H1 (cell line): ENCODE data around the gene SERPINB6. TPM values are rescaled to one million over a fixed set of nuclear protein-coding genes. Genes with fewer than 3 reads are reported as not detected.

Experiments used
- ASH2L ChIP-seq: fragments of 200-600, 300-600 bp; sonication (generic); IDR thresholded peaks from one replicate; pipeline ENCODE4 v1.7.1; 2017; ENCODE audit warnings: low read length
- CTBP2 ChIP-seq: IDR thresholded peaks from 2 replicates; pipeline ENCODE4 v1.7.0; 2011; ENCODE audit warnings: borderline replicate concordance, mild to moderate bottlenecking, moderate library complexity, mixed read lengths, low read length; ENCODE audit not compliant: insufficient read depth, insufficient read length
- EP300 ChIP-seq, 2 experiments: IDR thresholded peaks; 1 replicate in 1 of 2; 2 replicates in 1 of 2; pipeline ENCODE4 v1.6.1; 2011 to 2012; ENCODE audit warnings: low read depth in 2 of 2, low read length in 2 of 2, mild to moderate bottlenecking in 2 of 2, borderline replicate concordance in 1 of 2, inconsistent platforms in 1 of 2, moderate library complexity in 1 of 2
- GABPA ChIP-seq: IDR thresholded peaks from 2 replicates; pipeline ENCODE4 v1.6.1; 2011; ENCODE audit warnings: mild to moderate bottlenecking, low read length, moderate library complexity, borderline replicate concordance; ENCODE audit not compliant: insufficient read depth
- HDAC2 ChIP-seq, 2 experiments: fragments of 300-600 bp in 1 of 2; sonication (generic) in 1 of 2; IDR thresholded peaks; 2 replicates each; pipeline ENCODE4 v1.6.1; 2011 to 2012; ENCODE audit warnings: low read depth in 2 of 2, low read length in 2 of 2, mild to moderate bottlenecking in 2 of 2, moderate library complexity in 2 of 2, borderline replicate concordance in 1 of 2, inconsistent platforms in 1 of 2
- KDM4A ChIP-seq: IDR thresholded peaks from one replicate; pipeline ENCODE4 v1.7.1; 2012; ENCODE audit warnings: low read depth, mild to moderate bottlenecking, moderate library complexity, low read length, inconsistent platforms; ENCODE audit not compliant: severe bottlenecking
- TAF7 ChIP-seq: optimal IDR thresholded peaks from 2 replicates; pipeline ENCODE3; 2011; ENCODE audit warnings: low read depth, mild to moderate bottlenecking, inconsistent platforms, low read length, moderate library complexity, borderline replicate concordance
- polyA plus RNA-seq, 7 experiments: library from polyadenylated mRNA; depleted of rRNA in 3 of 7; stranded (reverse) in 5 of 7; unstranded in 2 of 7; fragments of >200 nt in 5 of 7; fragments of 200-250 nt in 2 of 7; gene quantifications; 1 replicate in 5 of 7; 2 replicates in 1 of 7; 4 replicates in 1 of 7; pipeline versions ENCODE4 v1.2.1 to v1.2.3, GENCODE V29; 2011 to 2013; ENCODE audit warnings: missing spikeins in 2 of 7, mixed read lengths in 2 of 7
- total RNA-seq: library from RNA; stranded (reverse); fragmentation: NEBNext Ultra II Directional; extraction: Animal tissue kit (Norgen Biotek cat#: 25700); gene quantifications from 2 replicates; pipeline ENCODE4 v1.2.1, GENCODE V29; 2021

Gene SERPINB6
- total and polyA plus RNA-seq, 2 of the 8 experiments (the other 6 are each of a cell fraction or from before 2014, with no cell fraction given), result 27.2 to 29.4 TPM

- TF ChIP-seq KDM4A (no peak), HDAC2 (IDR thresholded peaks at IDR 0.05; ENCODE audit: borderline replicate concordance in 1 of 2, low read depth in 2 of 2, low read length in 2 of 2) (no peak), GABPA (no peak), CTBP2 (no peak), TAF7 (no peak), ASH2L (no peak), EP300 (IDR thresholded peaks at IDR 0.05; ENCODE audit: borderline replicate concordance in 1 of 2, low read depth in 2 of 2, low read length in 2 of 2) (no peak)
These were observed 39.8 kb upstream of the SERPINB6 start (continued) for GRCh38 chr6:3011158-3011557.
